H1 (cell line): ENCODE results near the gene HACD1. TPM values are rescaled to one million over a fixed set of nuclear protein-coding genes. Genes with fewer than 3 reads are reported as not detected.

Source experiments
- CTCF ChIA-PET: fragments of 300-600 bp; sonication (Branson Sonifier 250); formaldehyde crosslinking; loops from one replicate; lab custom pipeline; 2021; ENCODE audit not compliant: partially characterized antibody; lab: Charles Lee
- POLR2A ChIA-PET: fragments of 300-600 bp; sonication (Branson Sonifier 250); formaldehyde crosslinking; loops from one replicate; lab custom pipeline; 2021; ENCODE audit warnings: inconsistent platforms; ENCODE audit not compliant: partially characterized antibody; lab: Charles Lee
- DNase-seq, 2 experiments: peaks; one replicate each; pipeline versions ENCODE4 v3.0.0 to v3.0.0-alpha.2; 2010 to 2022; ENCODE audit warnings: low spot score in 2 of 2, low read depth in 1 of 2, mixed read lengths in 1 of 2
- FAIRE-seq: peaks from 2 replicates; lab custom pipeline; 2011; peaks lifted over from hg19 to GRCh38; lab: Jason Lieb, UNC
- H2AFZ ChIP-seq: 2 replicates; pipeline ENCODE4 v1.8.1; 2012; ENCODE audit warnings: low read length, inconsistent platforms
- H2AK5ac ChIP-seq: 2 replicates; pipeline ENCODE4 v1.6.1; 2013; ENCODE audit warnings: low read depth, low read length
- H2BK120ac ChIP-seq: replicated peaks from 2 replicates; pipeline ENCODE3; 2013; ENCODE audit warnings: low read depth, low read length, inconsistent platforms
- H2BK12ac ChIP-seq: 2 replicates; pipeline ENCODE4 v1.6.1; 2013; ENCODE audit warnings: low read depth, low read length
- H2BK15ac ChIP-seq: 2 replicates; pipeline ENCODE4 v1.6.1; 2013; ENCODE audit warnings: low read length
- H2BK20ac ChIP-seq: 2 replicates; pipeline ENCODE4 v1.6.1; 2013; ENCODE audit warnings: low read length
- H2BK5ac ChIP-seq: 2 replicates; pipeline ENCODE4 v1.6.1; 2013; ENCODE audit warnings: low read depth, low read length
- H3K14ac ChIP-seq: 2 replicates; pipeline ENCODE4 v1.6.1; 2013; ENCODE audit warnings: inconsistent platforms; ENCODE audit not compliant: insufficient read length
- H3K18ac ChIP-seq: 2 replicates; pipeline ENCODE4 v1.6.1; 2013; ENCODE audit warnings: low read length; ENCODE audit errors: extremely low read depth
- H3K23ac ChIP-seq: 2 replicates; pipeline ENCODE4 v1.6.1; 2013; ENCODE audit warnings: inconsistent platforms; ENCODE audit not compliant: insufficient read length
- H3K23me2 ChIP-seq: 2 replicates; pipeline ENCODE4 v1.6.1; 2013; ENCODE audit warnings: low read depth, low read length
- H3K27ac ChIP-seq: 2 replicates; pipeline ENCODE4 v1.6.1; 2011; ENCODE audit warnings: low read depth, low read length, inconsistent platforms
- H3K27me3 ChIP-seq, 4 experiments: replicated peaks in 1 of 4; 1 replicate in 1 of 4; 2 replicates in 3 of 4; pipeline versions ENCODE4 v1.6.1 to v1.8.1; 2011 to 2013; ENCODE audit warnings: low read length in 3 of 4, mild to moderate bottlenecking in 3 of 4, inconsistent platforms in 2 of 4, mixed read lengths in 2 of 4, moderate library complexity in 1 of 4; ENCODE audit not compliant: control insufficient read depth in 3 of 4, insufficient read depth in 3 of 4; ENCODE audit errors: extremely low read depth in 1 of 4
- H3K36me3 ChIP-seq, 4 experiments: 2 replicates each; pipeline versions ENCODE4 v1.6.1 to v1.8.1; 2011 to 2013; ENCODE audit warnings: mild to moderate bottlenecking in 4 of 4, low read length in 3 of 4, moderate library complexity in 2 of 4, control low read depth in 1 of 4, inconsistent platforms in 1 of 4; ENCODE audit not compliant: insufficient read depth in 4 of 4, control insufficient read depth in 2 of 4
- H3K4ac ChIP-seq: replicated peaks from 2 replicates; pipeline ENCODE3; 2013; ENCODE audit warnings: low read length, low read depth, mixed read lengths, inconsistent platforms; ENCODE audit not compliant: insufficient read length
- H3K4me1 ChIP-seq, 4 experiments: replicated peaks in 1 of 4; 1 replicate in 1 of 4; 2 replicates in 3 of 4; pipeline versions ENCODE4 v1.6.1 to v1.8.1; 2011 to 2013; ENCODE audit warnings: low read length in 3 of 4, inconsistent platforms in 2 of 4, mixed read lengths in 1 of 4; ENCODE audit not compliant: insufficient read depth in 4 of 4, control insufficient read depth in 3 of 4
- H3K4me2 ChIP-seq, 2 experiments: 2 replicates each; pipeline versions ENCODE4 v1.6.1 to v1.8.1; 2011 to 2013; ENCODE audit warnings: low read depth in 2 of 2, low read length in 2 of 2, control low read depth in 1 of 2, inconsistent platforms in 1 of 2, mild to moderate bottlenecking in 1 of 2; ENCODE audit not compliant: insufficient read depth in 1 of 2
- H3K4me3 ChIP-seq, 4 experiments: fragments of 200-600, 300-600 bp in 1 of 4; sonication (generic), shearing (Covaris generic), sonication (Bioruptor Twin) in 1 of 4; 2 replicates each; pipeline versions ENCODE4 v1.5.1 to v1.8.1; 2011 to 2016; ENCODE audit warnings: low read length in 4 of 4, low read depth in 3 of 4, control low read depth in 2 of 4, inconsistent platforms in 2 of 4, mild to moderate bottlenecking in 2 of 4, mixed read lengths in 1 of 4, moderate library complexity in 1 of 4; ENCODE audit not compliant: insufficient read depth in 2 of 4; ENCODE audit errors: extremely low read depth in 1 of 4
- H3K56ac ChIP-seq: replicated peaks from 2 replicates; pipeline ENCODE3; 2013; ENCODE audit warnings: low read depth, mild to moderate bottlenecking, mixed read lengths, low read length, inconsistent platforms; ENCODE audit not compliant: insufficient read length
- H3K79me1 ChIP-seq: 2 replicates; pipeline ENCODE4 v1.6.1; 2013; ENCODE audit warnings: low read depth, low read length, control low read depth
- H3K79me2 ChIP-seq, 2 experiments: 2 replicates each; pipeline versions ENCODE4 v1.6.1 to v1.8.1; 2012 to 2013; ENCODE audit warnings: low read length in 2 of 2, mild to moderate bottlenecking in 2 of 2, inconsistent platforms in 1 of 2; ENCODE audit not compliant: insufficient read depth in 2 of 2, control insufficient read depth in 1 of 2
- H3K9ac ChIP-seq, 4 experiments: replicated peaks in 1 of 4; 1 replicate in 1 of 4; 2 replicates in 3 of 4; pipeline versions ENCODE4 v1.6.1 to v1.8.1; 2011 to 2013; ENCODE audit warnings: low read depth in 3 of 4, low read length in 3 of 4, control low read depth in 2 of 4, mild to moderate bottlenecking in 2 of 4, moderate library complexity in 2 of 4, inconsistent platforms in 1 of 4; ENCODE audit errors: extremely low read depth in 1 of 4
- H3K9me3 ChIP-seq, 2 experiments: 2 replicates each; pipeline versions ENCODE4 v1.6.1 to v1.8.1; 2012 to 2013; ENCODE audit warnings: mild to moderate bottlenecking in 2 of 2, moderate library complexity in 2 of 2, control low read depth in 1 of 2, inconsistent platforms in 1 of 2, low read depth in 1 of 2, low read length in 1 of 2, mixed read lengths in 1 of 2; ENCODE audit not compliant: insufficient read depth in 2 of 2
- H4K20me1 ChIP-seq, 2 experiments: replicated peaks in 1 of 2; 2 replicates each; pipeline versions ENCODE3 to v1.8.1; 2011 to 2013; ENCODE audit warnings: inconsistent platforms in 2 of 2, low read length in 2 of 2, mild to moderate bottlenecking in 1 of 2; ENCODE audit not compliant: insufficient read depth in 2 of 2, control insufficient read depth in 1 of 2
- H4K5ac ChIP-seq: 2 replicates; pipeline ENCODE4 v1.6.1; 2013; ENCODE audit warnings: low read length, low read depth, mixed read lengths, inconsistent platforms; ENCODE audit not compliant: insufficient read length
- H4K8ac ChIP-seq: 2 replicates; pipeline ENCODE4 v1.8.0; 2013; ENCODE audit warnings: mild to moderate bottlenecking, moderate library complexity, low read length, inconsistent platforms; ENCODE audit not compliant: insufficient read depth; ENCODE audit errors: extremely low read depth
- H4K91ac ChIP-seq: replicated peaks from 2 replicates; pipeline ENCODE3; 2013; ENCODE audit warnings: low read length, mixed read lengths, inconsistent platforms; ENCODE audit not compliant: insufficient read length
- SAP30 ChIP-seq: fragments of 300-600 bp; sonication (generic); IDR thresholded peaks from 2 replicates; pipeline ENCODE4 v1.7.1; 2012; ENCODE audit warnings: low read length, moderate library complexity, mild to moderate bottlenecking, inconsistent platforms; ENCODE audit not compliant: insufficient read depth, insufficient replicate concordance
- SP1 ChIP-seq: IDR thresholded peaks from 2 replicates; pipeline ENCODE4 v1.6.1; 2011; ENCODE audit warnings: low read depth, low read length
- TAF7 ChIP-seq: optimal IDR thresholded peaks from 2 replicates; pipeline ENCODE3; 2011; ENCODE audit warnings: low read depth, mild to moderate bottlenecking, inconsistent platforms, low read length, moderate library complexity, borderline replicate concordance
- WGBS, 2 experiments: shearing (Covaris generic) in 1 of 2; methylation state at CpG; one replicate each; pipeline versions ENCODE4 v1.1.6 to v1.1.7; 2013 to 2015; ENCODE audit warnings: low lambda C conversion rate in 2 of 2, mixed read lengths in 2 of 2, inconsistent platforms in 1 of 2, low coverage in 1 of 2, missing lambda C conversion rate in 1 of 2; ENCODE audit not compliant: insufficient replicate concordance in 2 of 2, insufficient coverage in 1 of 2, insufficient read length in 1 of 2; ENCODE audit errors: extremely low coverage in 1 of 2, missing lambda C conversion rate in 1 of 2; 5-methylcytosine and 5-hydroxymethylcytosine counted together
- polyA plus RNA-seq, 7 experiments: library from polyadenylated mRNA; depleted of rRNA in 3 of 7; stranded (reverse) in 5 of 7; unstranded in 2 of 7; fragments of >200 nt in 5 of 7; fragments of 200-250 nt in 2 of 7; gene quantifications; 1 replicate in 5 of 7; 2 replicates in 1 of 7; 4 replicates in 1 of 7; pipeline versions ENCODE4 v1.2.1 to v1.2.3, GENCODE V29; 2011 to 2013; ENCODE audit warnings: missing spikeins in 2 of 7, mixed read lengths in 2 of 7
- total RNA-seq: library from RNA; stranded (reverse); fragmentation: NEBNext Ultra II Directional; extraction: Animal tissue kit (Norgen Biotek cat#: 25700); gene quantifications from 2 replicates; pipeline ENCODE4 v1.2.1, GENCODE V29; 2021
- TF ChIP-seq, protein P1 (sequence below): IDR thresholded peaks from 2 replicates; pipeline ENCODE4 v1.6.1; 2012; ENCODE audit warnings: inconsistent platforms

HACD1 gene
- total and polyA plus RNA-seq, 2 of the 8 experiments (the other 6 are each of a cell fraction or from before 2014, with no cell fraction given) = 18.7 to 30.8 TPM

DNA sequence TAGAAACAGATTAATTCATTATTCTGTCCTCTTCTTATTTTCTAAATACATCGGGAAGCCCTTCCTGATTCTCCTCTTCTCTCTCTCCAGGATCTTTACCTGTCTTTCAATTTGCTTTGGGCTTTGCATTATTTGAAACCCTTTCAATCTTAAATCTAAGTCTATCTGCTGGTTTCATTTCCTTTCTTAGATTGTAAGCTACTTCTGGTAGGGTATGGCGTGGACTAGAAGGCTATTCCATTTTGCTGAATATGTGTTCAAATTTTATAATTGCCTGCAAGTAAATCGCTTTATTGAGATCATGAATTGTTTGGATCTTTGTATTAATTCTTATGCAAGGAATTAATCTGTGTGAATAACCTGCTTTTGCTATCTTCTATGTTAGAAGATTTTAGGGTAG lies 37.8 kb upstream of the HACD1 start:
- peaks cover 7 to 20% of the 10 kb centered on the region in 2 experiments; a peak in 3 of 4 replicates for H3K9me3 ChIP-seq
- H3K27me3 ChIP-seq = no peaks in the 10 kb centered on the region
- no peak overlapping the region for H2BK5ac ChIP-seq
- DNase-seq = no peak
- no peak overlapping the region for H3K14ac ChIP-seq
- H3K23me2 ChIP-seq = no peaks in the 10 kb centered on the region
- FAIRE-seq = no peak
- no peak overlapping the region for H3K9ac ChIP-seq
- TF ChIP-seq SAP30 = no peak
- no peak for TF ChIP-seq SP1
- TF ChIP-seq, protein P1, sequence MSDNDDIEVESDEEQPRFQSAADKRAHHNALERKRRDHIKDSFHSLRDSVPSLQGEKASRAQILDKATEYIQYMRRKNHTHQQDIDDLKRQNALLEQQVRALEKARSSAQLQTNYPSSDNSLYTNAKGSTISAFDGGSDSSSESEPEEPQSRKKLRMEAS = no peak
- no peak for TF ChIP-seq TAF7
- no peaks in the 10 kb centered on the region; the same call in none of the 2 replicates for H3K79me1 ChIP-seq
- POLR2A ChIA-PET = interaction anchor here (1.4 kb wide), 1 partner anchor 39 kb away, joined by 3 read pairs; no protein-coding TSS in a partner anchor
- peaks cover 0 to 12% (median 5%) of the 10 kb centered on the region in 4 experiments; a peak in 3 of 8 replicates for H3K36me3 ChIP-seq
- H2BK15ac ChIP-seq = no peak overlapping the region
- H2AK5ac ChIP-seq = no peak overlapping the region
- peaks cover 13 to 92% of the 10 kb centered on the region in 2 experiments for H3K79me2 ChIP-seq
- no peak overlapping the region for H2BK120ac ChIP-seq
- no peak overlapping the region for H3K4ac ChIP-seq
- H4K5ac ChIP-seq = no peak overlapping the region
- peaks cover 0 to 2% of the 10 kb centered on the region in 2 experiments for H4K20me1 ChIP-seq
- H4K91ac ChIP-seq = no peak overlapping the region
- H3K4me3 ChIP-seq = no peak overlapping the region
- no peak overlapping the region for H3K18ac ChIP-seq
- no peak overlapping the region for H3K56ac ChIP-seq
- no peak overlapping the region for H3K4me2 ChIP-seq
- no peak overlapping the region for H2BK12ac ChIP-seq
- no peak overlapping the region for H4K8ac ChIP-seq
- H3K23ac ChIP-seq = no peak overlapping the region
- CTCF ChIA-PET = no interaction called here
- 86% methylated on average over 3 of the region's 3 CpGs; no CpG with 5 or more reads in 1 of the 2 experiments for WGBS, 2 experiments
- H3K4me1 ChIP-seq = peaks cover 6 to 17% (median 7%) of the 10 kb centered on the region in 4 experiments; a peak in 4 of 7 replicates
- H2BK20ac ChIP-seq = no peak overlapping the region
- no peak overlapping the region for H2AFZ ChIP-seq
- H3K27ac ChIP-seq = no peak overlapping the region
